GM23338 (cell line): Measurements from ENCODE around the gene ZNF77. TPM values are rescaled to one million over a fixed set of nuclear protein-coding genes. Genes with fewer than 3 reads are reported as not detected.

Experiments
- ATAC-seq: fragments of 200-7000 bp; cut with Tn5 transposase; 3 replicates; pipeline ENCODE4 v1.9.1; 2020
- DNase-seq: peaks from one replicate; pipeline ENCODE4 v3.0.0-alpha.2; 2015; ENCODE audit warnings: low spot score
- H2AFZ ChIP-seq: fragments of 200-600 bp; sonication (generic); 2 replicates; pipeline ENCODE4 v1.8.0; 2016; ENCODE audit warnings: antibody characterized with exemption, mild to moderate bottlenecking, moderate library complexity
- H3F3A ChIP-seq: fragments of 200-600 bp; sonication (generic); replicated peaks from 2 replicates; pipeline ENCODE4 v1.8.0; 2017; ENCODE audit warnings: antibody characterized with exemption, mixed run types, low read depth
- H3K27ac ChIP-seq: fragments of 200-600 bp; sonication (generic); 2 replicates; pipeline ENCODE4 v1.6.1; 2016; ENCODE audit warnings: low read depth
- H3K27me3 ChIP-seq: fragments of 200-600 bp; sonication (generic); 2 replicates; pipeline ENCODE4 v1.8.0; 2016; ENCODE audit warnings: mild to moderate bottlenecking, mixed run types, moderate library complexity; ENCODE audit not compliant: insufficient read depth
- H3K36me3 ChIP-seq: fragments of 200-600 bp; sonication (generic); 2 replicates; pipeline ENCODE4 v1.8.0; 2016; ENCODE audit warnings: mild to moderate bottlenecking; ENCODE audit not compliant: insufficient read depth
- H3K4me1 ChIP-seq: fragments of 200-600 bp; sonication (generic); 2 replicates; pipeline ENCODE4 v1.8.0; 2016; ENCODE audit warnings: mild to moderate bottlenecking, moderate library complexity; ENCODE audit not compliant: insufficient read depth
- H3K4me2 ChIP-seq: fragments of 200-600 bp; sonication (generic); 2 replicates; pipeline ENCODE4 v1.7.1; 2017; ENCODE audit warnings: mixed run types
- H3K4me3 ChIP-seq: fragments of 200-600 bp; sonication (generic); 2 replicates; pipeline ENCODE4 v1.6.1; 2016; ENCODE audit warnings: mixed run types
- H3K79me2 ChIP-seq: fragments of 200-600 bp; sonication (generic); replicated peaks from 2 replicates; pipeline ENCODE4 v1.8.0; 2017; ENCODE audit warnings: mild to moderate bottlenecking; ENCODE audit not compliant: insufficient read depth
- H3K9me2 ChIP-seq: fragments of 200-600 bp; sonication (generic); 2 replicates; pipeline ENCODE4 v1.8.0; 2017; ENCODE audit not compliant: insufficient read depth
- H4K20me1 ChIP-seq: fragments of 200-600 bp; sonication (generic); replicated peaks from 2 replicates; pipeline ENCODE4 v1.8.0; 2017; ENCODE audit warnings: mild to moderate bottlenecking; ENCODE audit not compliant: insufficient read depth
- H3K27ac Mint-ChIP-seq: 2 replicates; pipeline ENCODE4 v1.8.0; 2020; ENCODE audit warnings: inconsistent platforms, mild to moderate bottlenecking, moderate library complexity, mixed read lengths
- H3K27me3 Mint-ChIP-seq: 3 replicates; pipeline ENCODE4 v1.8.0; 2022; ENCODE audit warnings: low read depth, mild to moderate bottlenecking, moderate library complexity, mixed read lengths, inconsistent platforms; ENCODE audit not compliant: insufficient read depth, poor library complexity
- H3K36me3 Mint-ChIP-seq: 3 replicates; pipeline ENCODE4 v1.8.0; 2021; ENCODE audit warnings: low read depth, mild to moderate bottlenecking, inconsistent platforms, moderate library complexity, mixed read lengths
- H3K4me1 Mint-ChIP-seq: 3 replicates; pipeline ENCODE4 v1.8.0; 2020; ENCODE audit warnings: mild to moderate bottlenecking, inconsistent platforms, mixed read lengths
- H3K4me3 Mint-ChIP-seq: 3 replicates; pipeline ENCODE4 v1.8.0; 2021; ENCODE audit warnings: moderate library complexity, mild to moderate bottlenecking, inconsistent platforms, mixed read lengths
- H3K9me3 Mint-ChIP-seq: 3 replicates; pipeline ENCODE4 v1.8.0; 2020; ENCODE audit warnings: moderate library complexity, mild to moderate bottlenecking, inconsistent platforms, mixed read lengths
- CREB1 ChIP-seq: fragments of 250-450 bp; sonication (Bioruptor Pico); IDR thresholded peaks from 2 replicates; pipeline ENCODE4 v1.5.0; 2020; ENCODE audit warnings: low read depth, mild to moderate bottlenecking, moderate library complexity
- EZH2phosphoT487 ChIP-seq: fragments of 200-600 bp; sonication (generic); IDR thresholded peaks from one replicate; pipeline ENCODE4 v1.8.1; 2018; ENCODE audit warnings: antibody characterized with exemption; ENCODE audit not compliant: unreplicated experiment
- JUNB ChIP-seq: IDR thresholded peaks from one replicate; pipeline ENCODE4 v1.6.1; 2016; ENCODE audit warnings: antibody characterized with exemption; ENCODE audit not compliant: unreplicated experiment
- POLR2AphosphoS5 ChIP-seq: IDR thresholded peaks from 2 replicates; pipeline ENCODE4 v1.6.1; 2016; ENCODE audit warnings: antibody characterized with exemption, low read depth
- REST ChIP-seq: IDR thresholded peaks from one replicate; pipeline ENCODE4 v1.6.1; 2018; ENCODE audit warnings: antibody characterized with exemption; ENCODE audit not compliant: unreplicated experiment
- STAT1 ChIP-seq: IDR thresholded peaks from one replicate; pipeline ENCODE4 v1.6.1; 2016; ENCODE audit warnings: antibody characterized with exemption; ENCODE audit not compliant: unreplicated experiment
- ZNF114 ChIP-seq: fragments of 250-450 bp; sonication (Bioruptor Pico); IDR thresholded peaks from 2 replicates; pipeline ENCODE4 v1.5.0; 2020; ENCODE audit warnings: mild to moderate bottlenecking, moderate library complexity
- ZNF331 ChIP-seq: fragments of 250-450 bp; sonication (Bioruptor Pico); IDR thresholded peaks from 2 replicates; pipeline ENCODE4 v1.5.0; 2020; ENCODE audit warnings: low read depth, mild to moderate bottlenecking, moderate library complexity
- polyA plus RNA-seq: library from polyadenylated mRNA; unstranded; fragments of >200 nt; fragmentation: Nextera tagmentation; extraction: Ambion mirVana; gene quantifications from 2 replicates; pipeline ENCODE4 v1.2.1, GENCODE V29; 2016
- total RNA-seq: library from RNA; depleted of rRNA; stranded (reverse); fragments of >200 nt; shearing (Covaris generic); gene quantifications from 2 replicates; pipeline ENCODE4 v1.2.3, GENCODE V29; 2014

The ZNF77 gene
- total and polyA plus RNA-seq, 2 experiments from 2014 or later = 3.3 to 4.5 TPM

- Mint-ChIP-seq H3K27ac (no peak overlapping the region), H3K4me3 (no peak overlapping the region), H3K4me1 (no peaks in the 10 kb centered on the region), H3K27me3 (peaks cover 9% of the 10 kb centered on the region), H3K9me3 (no peaks in the 10 kb centered on the region; the same call in 1 of the 3 replicates), H3K36me3 (no peaks in the 10 kb centered on the region)
- Histone ChIP-seq H3F3A (no peaks in the 10 kb centered on the region), H3K4me3 (no peak overlapping the region), H3K27ac (no peak overlapping the region), H3K27me3 (no peaks in the 10 kb centered on the region), H3K4me1 (no peaks in the 10 kb centered on the region), H3K9me2 (no peaks in the 10 kb centered on the region), H2AFZ (no peak overlapping the region), H3K4me2 (no peak overlapping the region), H3K36me3 (no peaks in the 10 kb centered on the region), H4K20me1 (no peaks in the 10 kb centered on the region), H3K79me2 (no peaks in the 10 kb centered on the region)
- no peak for DNase-seq
- TF ChIP-seq ZNF114 (CRISPR knock-in tag) = no peak
- no peak for TF ChIP-seq ZNF331 (CRISPR knock-in tag)
- no peak for TF ChIP-seq REST
- TF ChIP-seq POLR2AphosphoS5 = no peak
- no peak for ATAC-seq
Measured at GRCh38 chr19:2960120-2960519, 15.3 kb upstream of the ZNF77 start.

GRCh38 chr19:2957160-2957559 lies 12.4 kb upstream of the ZNF77 start:
- no peaks in the 10 kb centered on the region for H3K79me2 ChIP-seq
- ATAC-seq (no peak), DNase-seq (no peak)
- H3K27ac Mint-ChIP-seq = no peak overlapping the region
- H3K36me3 ChIP-seq = no peaks in the 10 kb centered on the region
- no peaks in the 10 kb centered on the region for H3K4me1 ChIP-seq
- no peaks in the 10 kb centered on the region for H3K36me3 Mint-ChIP-seq
- no peaks in the 10 kb centered on the region for H4K20me1 ChIP-seq
- H3K4me3 Mint-ChIP-seq = no peak overlapping the region
- TF ChIP-seq JUNB (no peak), STAT1 (no peak), EZH2phosphoT487 (no peak)
- H3K27ac ChIP-seq = no peak overlapping the region
- H3K27me3 ChIP-seq = no peaks in the 10 kb centered on the region
- no peak overlapping the region for H3K4me2 ChIP-seq
- no peaks in the 10 kb centered on the region for H3K9me2 ChIP-seq
- H3K4me1 Mint-ChIP-seq = no peaks in the 10 kb centered on the region
- no peak overlapping the region for H2AFZ ChIP-seq
- no peaks in the 10 kb centered on the region for H3K9me3 Mint-ChIP-seq
- peaks cover 7% of the 10 kb centered on the region for H3K27me3 Mint-ChIP-seq
- H3F3A ChIP-seq = 0 out of 2 replicates have a peak, but pooled peaks cover 3% of the 10 kb centered on the region
- no peak overlapping the region for H3K4me3 ChIP-seq

GRCh38 chr19:2952953-2953481 lies 8.2 kb upstream of the ZNF77 start:
- H3K79me2 ChIP-seq = peaks cover 14% of the 10 kb centered on the region
- Mint-ChIP-seq H3K4me1 (peaks cover 6% of the 10 kb centered on the region; the same call in 2 of the 3 replicates), H3K9me3 (no peaks in the 10 kb centered on the region), H3K27me3 (peaks cover 6% of the 10 kb centered on the region), H3K4me3 (no peak overlapping the region), H3K27ac (no peak overlapping the region), H3K36me3 (peaks cover 5% of the 10 kb centered on the region; the same call in 2 of the 3 replicates)
- no peaks in the 10 kb centered on the region for H3K27me3 ChIP-seq
- H3K36me3 ChIP-seq = no peaks in the 10 kb centered on the region
- DNase-seq (no peak), ATAC-seq (no peak)
- no peak overlapping the region for H3K27ac ChIP-seq
- H3K9me2 ChIP-seq = no peaks in the 10 kb centered on the region
- H4K20me1 ChIP-seq = peaks cover 9% of the 10 kb centered on the region; the same call in 1 of the 2 replicates
- H3K4me2 ChIP-seq = no peak overlapping the region
- 0 out of 2 replicates have a peak, but pooled peaks cover 3% of the 10 kb centered on the region for H3F3A ChIP-seq
- no peak overlapping the region for H3K4me3 ChIP-seq
- H3K4me1 ChIP-seq = peaks cover 8% of the 10 kb centered on the region
- TF ChIP-seq JUNB (no peak), CREB1 (CRISPR knock-in tag) (no peak)
- H2AFZ ChIP-seq = no peak overlapping the region
